B cell (primary cell): ENCODE results near the gene HSF4. TPM values are rescaled to one million over a fixed set of nuclear protein-coding genes. Genes with fewer than 3 reads are reported as not detected.
A peak's percentile ranks its signal among the peaks of the same experiment; 100 is the strongest.

Experiments
- ATAC-seq: fragments of 200-7000 bp; cut with Tn5 transposase; one replicate; pipeline ENCODE4 v1.10.0; 2021; ENCODE audit warnings: low read depth, mild to moderate bottlenecking, moderate number of reproducible peaks, moderate library complexity
- CTCF ChIA-PET: fragments of 350-600 bp; sonication (Branson Sonifier 250); formaldehyde crosslinking; loops from one replicate; lab custom pipeline; 2021; ENCODE audit warnings: antibody characterized with exemption, inconsistent platforms; lab: Charles Lee
- POLR2A ChIA-PET: fragments of 350-600 bp; sonication (Branson Sonifier 250); formaldehyde crosslinking; loops from one replicate; lab custom pipeline; 2021; ENCODE audit warnings: antibody characterized with exemption; lab: Charles Lee
- DNase-seq: peaks from one replicate; pipeline ENCODE4 v3.0.0; 2013
- H2AFZ ChIP-seq: 2 replicates; pipeline ENCODE4 v1.6.1; 2012; ENCODE audit warnings: mild to moderate bottlenecking, low read depth, low read length; ENCODE audit not compliant: insufficient read depth, poor library complexity, severe bottlenecking
- H3K27ac ChIP-seq, 2 donors: 1 replicate in 1 of 2; 2 replicates in 1 of 2; pipeline ENCODE4 v1.5.1; 2012 to 2013; ENCODE audit warnings: low read length in 2 of 2, mild to moderate bottlenecking in 2 of 2, moderate library complexity in 1 of 2
- H3K27me3 ChIP-seq, 4 experiments: fragments of 200-600 bp in 1 of 4; sonication (generic) in 1 of 4; replicated peaks in 1 of 4; 1 replicate in 2 of 4; 2 replicates in 2 of 4; pipeline versions ENCODE4 v1.6.1 to v1.7.0; 2013 to 2016; ENCODE audit warnings: low read length in 3 of 4, mild to moderate bottlenecking in 2 of 4, mixed read lengths in 1 of 4, moderate library complexity in 1 of 4; ENCODE audit not compliant: insufficient read depth in 4 of 4, control insufficient read depth in 3 of 4; ENCODE audit errors: control extremely low read depth in 1 of 4
- H3K36me3 ChIP-seq, 2 experiments: replicated peaks in 1 of 2; 1 replicate in 1 of 2; 2 replicates in 1 of 2; pipeline versions ENCODE4 v1.6.1 to v1.7.1; 2013; ENCODE audit warnings: low read length in 1 of 2; ENCODE audit not compliant: insufficient read depth in 2 of 2, control insufficient read depth in 1 of 2; ENCODE audit errors: control extremely low read depth in 1 of 2, extremely low read depth in 1 of 2
- H3K4me1 ChIP-seq, 2 donors: fragments of 200-600 bp in 1 of 2; sonication (generic) in 1 of 2; 1 replicate in 1 of 2; 2 replicates in 1 of 2; pipeline versions ENCODE4 v1.5.1 to v1.6.1; 2013 to 2017; ENCODE audit warnings: low read length in 2 of 2; ENCODE audit not compliant: control insufficient read depth in 2 of 2, insufficient read depth in 2 of 2
- H3K4me2 ChIP-seq: replicated peaks from 2 replicates; pipeline ENCODE3; 2012; ENCODE audit warnings: mild to moderate bottlenecking, low read depth, low read length; ENCODE audit not compliant: poor library complexity, severe bottlenecking
- H3K4me3 ChIP-seq, 5 experiments: fragments of 200-600 bp in 1 of 5; sonication (generic) in 1 of 5; 1 replicate in 3 of 5; 2 replicates in 2 of 5; pipeline versions ENCODE4 v1.5.1 to v1.7.0; 2011 to 2016; ENCODE audit warnings: low read length in 4 of 5, mild to moderate bottlenecking in 4 of 5, low read depth in 2 of 5, control low read depth in 1 of 5, moderate library complexity in 1 of 5; ENCODE audit not compliant: insufficient read depth in 1 of 5; ENCODE audit errors: control extremely low read depth in 1 of 5, extremely low read depth in 1 of 5
- H3K79me2 ChIP-seq: fragments of 200-600 bp; sonication (generic); one replicate; pipeline ENCODE4 v1.6.0; 2016; ENCODE audit warnings: low read length; ENCODE audit not compliant: control insufficient read depth, insufficient read depth
- H3K9ac ChIP-seq: fragments of 200-600 bp; sonication (generic); 2 replicates; pipeline ENCODE4 v1.6.1; 2017; ENCODE audit warnings: mild to moderate bottlenecking, low read length, moderate library complexity
- H3K9me3 ChIP-seq, 3 donors: one replicate each; pipeline versions ENCODE4 v1.6.1 to v1.7.1; 2013; ENCODE audit warnings: low read length in 2 of 3; ENCODE audit not compliant: control insufficient read depth in 2 of 3, insufficient read depth in 1 of 3; ENCODE audit errors: control extremely low read depth in 1 of 3
- H4K20me1 ChIP-seq: 2 replicates; pipeline ENCODE4 v1.6.0; 2012; ENCODE audit warnings: mild to moderate bottlenecking, low read length; ENCODE audit not compliant: insufficient read depth, control insufficient read depth, poor library complexity, severe bottlenecking
- H3K27ac Mint-ChIP-seq: one replicate; pipeline ENCODE4 v1.8.0; 2021; ENCODE audit warnings: mixed read lengths
- H3K27me3 Mint-ChIP-seq: one replicate; pipeline ENCODE4 v1.8.0; 2021; ENCODE audit warnings: mixed read lengths
- H3K4me1 Mint-ChIP-seq: one replicate; pipeline ENCODE4 v1.8.0; 2021; ENCODE audit warnings: mixed read lengths
- H3K4me3 Mint-ChIP-seq: one replicate; pipeline ENCODE4 v1.8.0; 2021; ENCODE audit warnings: mixed read lengths
- H3K9me3 Mint-ChIP-seq: one replicate; pipeline ENCODE4 v1.8.0; 2022; ENCODE audit warnings: mixed read lengths; ENCODE audit not compliant: insufficient read depth
- EZH2 ChIP-seq: IDR thresholded peaks from 2 replicates; pipeline ENCODE4 v1.6.1; 2012; ENCODE audit warnings: borderline replicate concordance, low read depth, mild to moderate bottlenecking, moderate library complexity, low read length; ENCODE audit not compliant: insufficient read depth, poor library complexity, severe bottlenecking
- WGBS: methylation state at CpG from one replicate; pipeline ENCODE4 v1.1.5; 2013; ENCODE audit warnings: missing lambda C conversion rate; ENCODE audit not compliant: insufficient coverage; 5-methylcytosine and 5-hydroxymethylcytosine counted together
- intact Hi-C: fragments of 100-400 bp; cut with micrococcal nuclease; formaldehyde crosslinking; loops from one replicate; pipeline ENCODE4 v1.10.0; 2022
- polyA plus RNA-seq: library from polyadenylated mRNA; depleted of rRNA; stranded (reverse); fragments of >200 nt; gene quantifications from 2 replicates; pipeline ENCODE4 v1.2.3, GENCODE V29; 2012
- total RNA-seq, 2 donors: library from RNA; stranded (reverse); fragments of 120-200 nt in 1 of 2; gene quantifications; 1 replicate in 1 of 2; 2 replicates in 1 of 2; pipeline versions ENCODE4 v1.2.3 to v1.2.4, GENCODE V29; 2013 to 2022
- TF ChIP-seq, protein P1 (sequence below): fragments of 200-600 bp; IDR thresholded peaks from one replicate; pipeline ENCODE4 v1.8.0; 2022; ENCODE audit warnings: antibody characterized with exemption, mild to moderate bottlenecking

HSF4 gene
- total and polyA plus RNA-seq, 2 donors (not counting 1 experiment from before 2014, with no cell fraction given), result 11.9 to 12.2 TPM

DNA sequence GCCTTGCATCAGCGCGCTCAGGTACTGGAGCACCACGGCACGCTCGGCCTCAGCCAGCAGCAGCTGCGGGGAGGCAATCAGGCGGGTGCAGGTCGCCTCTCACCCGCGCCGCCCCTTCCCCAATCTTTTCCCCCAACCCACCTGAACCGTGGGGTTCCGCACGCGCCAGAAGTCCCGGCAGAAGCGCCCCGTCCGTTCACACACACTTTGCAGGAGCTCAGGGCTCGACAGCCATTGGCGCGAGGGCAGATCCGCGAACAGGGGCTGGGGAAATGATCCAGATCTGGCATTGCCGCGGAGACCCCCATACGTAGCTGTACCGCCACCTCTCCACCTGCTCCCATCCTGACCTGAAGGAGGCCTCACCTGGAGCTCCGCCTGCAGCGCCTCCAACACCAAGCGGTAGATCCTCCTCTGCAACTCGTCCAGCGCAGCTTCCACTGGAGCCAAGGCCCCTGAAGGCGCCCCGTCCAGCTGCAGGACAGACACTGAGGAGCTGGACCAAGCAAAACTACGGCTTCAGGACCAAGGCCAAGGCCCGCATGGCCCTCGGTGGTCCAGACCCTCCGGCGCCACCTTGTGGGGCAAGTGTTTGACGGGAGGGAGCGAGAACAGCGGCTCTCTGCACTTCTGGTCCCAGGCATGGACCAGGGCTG, 20.6 kb downstream of the HSF4 start:
- H3K27me3 Mint-ChIP-seq, result peaks cover 11% of the 10 kb centered on the region
- Histone ChIP-seq H3K4me3 (peak overlapping the region in 2 of 5 experiments; percentile 69 to 95), H3K4me1 (peaks cover 20 to 22% of the 10 kb centered on the region in 2 donors), H3K79me2 (no peaks in the 10 kb centered on the region), H3K9me3 (peaks cover 0 to 3% (median 0%) of the 10 kb centered on the region in 3 donors), H3K4me2 (peak overlapping the region; percentile 99), H3K36me3 (no peaks in the 10 kb centered on the region), H4K20me1 (no peaks in the 10 kb centered on the region), H3K27ac (no peak overlapping the region), H3K27me3 (peaks cover 0 to 31% (median 6%) of the 10 kb centered on the region in 4 experiments), H3K9ac (no peak overlapping the region), H2AFZ (peak overlapping the region; percentile 88)
- intact Hi-C loops, result loop anchor here (1.0 to 2.0 kb wide), 4 partner anchors 62 to 238 kb away; partner anchors contain the start of genes FHOD1 and PHAF1
- H3K4me3 Mint-ChIP-seq, result peak overlapping the region; percentile 93
- peak; percentile 87 for DNase-seq
- H3K4me1 Mint-ChIP-seq, result peaks cover 13% of the 10 kb centered on the region
- ATAC-seq, result peak; percentile 9
- TF ChIP-seq EZH2, result no peak
- TF ChIP-seq, protein P1, sequence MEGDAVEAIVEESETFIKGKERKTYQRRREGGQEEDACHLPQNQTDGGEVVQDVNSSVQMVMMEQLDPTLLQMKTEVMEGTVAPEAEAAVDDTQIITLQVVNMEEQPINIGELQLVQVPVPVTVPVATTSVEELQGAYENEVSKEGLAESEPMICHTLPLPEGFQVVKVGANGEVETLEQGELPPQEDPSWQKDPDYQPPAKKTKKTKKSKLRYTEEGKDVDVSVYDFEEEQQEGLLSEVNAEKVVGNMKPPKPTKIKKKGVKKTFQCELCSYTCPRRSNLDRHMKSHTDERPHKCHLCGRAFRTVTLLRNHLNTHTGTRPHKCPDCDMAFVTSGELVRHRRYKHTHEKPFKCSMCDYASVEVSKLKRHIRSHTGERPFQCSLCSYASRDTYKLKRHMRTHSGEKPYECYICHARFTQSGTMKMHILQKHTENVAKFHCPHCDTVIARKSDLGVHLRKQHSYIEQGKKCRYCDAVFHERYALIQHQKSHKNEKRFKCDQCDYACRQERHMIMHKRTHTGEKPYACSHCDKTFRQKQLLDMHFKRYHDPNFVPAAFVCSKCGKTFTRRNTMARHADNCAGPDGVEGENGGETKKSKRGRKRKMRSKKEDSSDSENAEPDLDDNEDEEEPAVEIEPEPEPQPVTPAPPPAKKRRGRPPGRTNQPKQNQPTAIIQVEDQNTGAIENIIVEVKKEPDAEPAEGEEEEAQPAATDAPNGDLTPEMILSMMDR, result peak; percentile 85
- WGBS, result 20% methylated on average over 43 of the region's 43 CpGs
- peak overlapping the region; percentile 82 for H3K27ac Mint-ChIP-seq
- ChIA-PET POLR2A (interaction anchor here (0.6 kb wide), 1 partner anchor 56 kb away, joined by 3 read pairs; no protein-coding TSS in a partner anchor), CTCF (interaction anchor here (0.7 to 2.5 kb wide), 27 partner anchors 8 to 296 kb away, joined by 3 to 27 read pairs (median 5); partner anchors contain the start of genes ATP6V0D1, FBXL8, FHOD1 and NOL3)
- H3K9me3 Mint-ChIP-seq, result no peaks in the 10 kb centered on the region
